Measurements from ENCODE around the gene CAMTA1. TPM values are rescaled to one million over a fixed set of nuclear protein-coding genes. Genes with fewer than 3 reads are reported as not detected.

CAMTA1 gene
- total RNA-seq, 1 donor from 2014 or later: 160 TPM

DNA sequence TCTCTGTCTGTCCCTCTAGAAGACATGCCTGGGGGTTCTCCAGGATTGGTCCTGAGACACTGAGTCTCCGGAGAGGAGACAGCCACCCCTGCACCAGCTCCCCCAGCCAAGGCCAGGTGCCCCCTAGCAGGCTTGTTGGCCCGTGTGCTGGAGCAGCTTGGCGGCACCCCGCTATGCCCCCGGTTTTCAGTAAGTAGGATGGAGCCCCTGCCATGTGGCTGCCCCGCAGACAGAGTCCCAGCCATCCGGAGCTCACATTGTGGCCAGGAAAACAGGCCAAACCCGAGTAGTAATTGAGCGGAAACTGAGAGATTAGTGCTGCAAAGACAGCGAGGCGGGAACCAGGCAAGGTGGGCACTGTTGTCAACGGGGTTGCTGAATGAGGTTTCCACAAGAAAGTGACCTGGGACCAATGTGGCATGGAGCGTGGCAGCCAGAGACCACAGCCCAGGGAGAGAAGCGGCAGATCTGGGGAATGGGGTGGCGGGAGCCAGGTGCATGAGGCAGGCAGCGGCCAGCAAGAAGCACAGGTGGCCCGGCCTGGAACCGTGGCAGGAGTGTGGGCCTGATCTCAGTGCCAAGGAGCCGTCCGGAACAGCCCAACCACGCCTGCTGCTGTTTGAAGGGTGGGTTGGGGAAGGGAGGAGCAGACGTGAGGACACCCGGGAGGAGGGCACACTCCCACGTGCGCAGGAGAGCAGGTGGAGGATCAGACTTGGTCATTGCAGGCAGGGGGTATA lies 848.4 kb downstream of the CAMTA1 start:
- H3K27me3 ChIP-seq (ENCODE audit: low read depth): peaks cover 9% of the 10 kb centered on the region
- H3K36me3 ChIP-seq: no peaks in the 10 kb centered on the region
- intact Hi-C loops (cut with micrococcal nuclease): no loop called here
- no peak for DNase-seq
- H3K9me3 ChIP-seq (replicated peaks): no peaks in the 10 kb centered on the region
- no peak overlapping the region for H3K4me3 ChIP-seq
- H3K4me1 ChIP-seq: peaks cover 8% of the 10 kb centered on the region
- TF ChIP-seq, protein P1, sequence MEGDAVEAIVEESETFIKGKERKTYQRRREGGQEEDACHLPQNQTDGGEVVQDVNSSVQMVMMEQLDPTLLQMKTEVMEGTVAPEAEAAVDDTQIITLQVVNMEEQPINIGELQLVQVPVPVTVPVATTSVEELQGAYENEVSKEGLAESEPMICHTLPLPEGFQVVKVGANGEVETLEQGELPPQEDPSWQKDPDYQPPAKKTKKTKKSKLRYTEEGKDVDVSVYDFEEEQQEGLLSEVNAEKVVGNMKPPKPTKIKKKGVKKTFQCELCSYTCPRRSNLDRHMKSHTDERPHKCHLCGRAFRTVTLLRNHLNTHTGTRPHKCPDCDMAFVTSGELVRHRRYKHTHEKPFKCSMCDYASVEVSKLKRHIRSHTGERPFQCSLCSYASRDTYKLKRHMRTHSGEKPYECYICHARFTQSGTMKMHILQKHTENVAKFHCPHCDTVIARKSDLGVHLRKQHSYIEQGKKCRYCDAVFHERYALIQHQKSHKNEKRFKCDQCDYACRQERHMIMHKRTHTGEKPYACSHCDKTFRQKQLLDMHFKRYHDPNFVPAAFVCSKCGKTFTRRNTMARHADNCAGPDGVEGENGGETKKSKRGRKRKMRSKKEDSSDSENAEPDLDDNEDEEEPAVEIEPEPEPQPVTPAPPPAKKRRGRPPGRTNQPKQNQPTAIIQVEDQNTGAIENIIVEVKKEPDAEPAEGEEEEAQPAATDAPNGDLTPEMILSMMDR (IDR thresholded peaks at IDR 0.05; ENCODE audit: borderline replicate concordance): no peak
- no peak overlapping the region for H3K27ac ChIP-seq (replicated peaks)

DNA sequence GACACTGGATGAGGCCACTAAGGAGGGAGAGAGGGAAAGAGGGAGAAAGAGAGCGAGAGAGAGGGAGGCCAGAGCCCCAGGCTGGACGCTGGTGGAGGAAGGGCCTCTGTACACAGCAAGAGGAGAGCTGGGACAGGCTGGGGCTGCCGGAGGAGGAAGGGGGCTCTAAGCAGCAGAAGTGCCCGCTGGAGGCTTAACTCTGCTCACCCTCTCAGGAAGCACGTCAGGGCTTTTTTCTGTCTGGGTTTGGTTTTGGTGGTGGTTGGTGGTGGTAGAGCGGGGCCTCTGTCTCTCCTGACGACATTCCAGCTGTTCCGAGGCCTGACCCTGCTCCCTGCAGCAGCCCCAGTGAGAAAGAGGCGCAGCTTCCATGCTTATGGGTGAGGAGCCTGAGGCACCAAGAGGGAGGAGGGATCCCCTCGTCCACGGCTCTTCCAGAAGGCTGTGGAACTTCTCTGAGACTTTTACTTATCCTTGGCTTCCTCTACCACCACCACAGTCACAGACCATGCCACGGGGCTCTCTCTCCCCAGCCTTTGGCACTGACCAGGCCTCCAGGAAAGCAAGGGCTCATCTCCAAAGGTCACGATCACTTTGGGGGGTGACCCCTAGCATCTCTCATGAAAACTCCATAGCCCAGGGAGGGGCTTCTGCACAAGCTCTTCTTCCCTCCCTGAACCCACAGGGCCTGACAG lies 849.4 kb downstream of the CAMTA1 start:
- TF ChIP-seq, protein P1 (IDR thresholded peaks at IDR 0.05; ENCODE audit: borderline replicate concordance): no peak
- Histone ChIP-seq H3K36me3 (no peaks in the 10 kb centered on the region), H3K4me3 (no peak overlapping the region), H3K27me3 (ENCODE audit: low read depth) (peaks cover 9% of the 10 kb centered on the region), H3K9me3 (replicated peaks) (no peaks in the 10 kb centered on the region), H3K27ac (replicated peaks) (no peak overlapping the region), H3K4me1 (no peaks in the 10 kb centered on the region)
- intact Hi-C loops (cut with micrococcal nuclease): no loop called here
- DNase-seq: no peak

DNA sequence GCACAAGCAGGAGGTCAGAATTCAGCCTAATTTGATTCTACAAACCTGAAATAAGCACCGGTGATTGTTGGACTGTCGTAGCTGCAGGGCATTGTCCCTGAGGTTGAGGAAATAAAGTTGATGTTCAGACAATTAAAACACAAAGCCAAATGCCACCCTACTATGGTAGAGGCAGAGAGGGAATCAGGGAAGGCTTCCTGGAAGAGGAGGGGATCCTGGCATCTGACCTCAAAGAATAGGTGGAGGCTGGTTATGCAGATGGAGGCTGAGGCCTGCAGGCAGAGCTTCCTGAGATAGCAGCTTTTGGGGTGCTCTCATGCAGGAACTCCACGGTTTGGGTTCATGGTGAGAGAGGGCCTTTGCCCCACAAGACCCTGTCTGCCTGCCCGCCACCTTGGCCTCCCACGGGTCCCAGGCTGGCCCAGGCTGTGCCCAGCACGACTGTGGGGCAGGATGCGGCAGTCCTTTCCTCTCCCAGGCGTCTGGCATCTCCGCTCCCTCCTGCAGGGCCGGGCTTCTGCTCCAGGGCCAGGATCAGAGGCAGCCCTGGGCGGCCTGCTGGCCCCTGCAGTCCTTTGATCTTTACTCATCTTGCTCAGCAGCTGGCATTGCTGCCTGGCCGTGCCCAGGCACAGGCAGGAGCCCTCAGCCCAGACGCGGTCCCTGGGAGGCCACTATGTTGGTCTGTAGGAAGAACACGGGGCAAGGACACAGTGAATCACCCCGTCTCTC lies 851.7 kb downstream of the CAMTA1 start:
- no peak for DNase-seq
- Histone ChIP-seq H3K36me3 (no peaks in the 10 kb centered on the region), H3K27me3 (ENCODE audit: low read depth) (peaks cover 9% of the 10 kb centered on the region), H3K4me3 (no peak overlapping the region), H3K27ac (replicated peaks) (no peak overlapping the region), H3K4me1 (peaks cover 3% of the 10 kb centered on the region), H3K9me3 (replicated peaks) (no peaks in the 10 kb centered on the region)
- TF ChIP-seq, protein P1 (IDR thresholded peaks at IDR 0.05; ENCODE audit: borderline replicate concordance): no peak
- intact Hi-C loops (cut with micrococcal nuclease): no loop called here

DNA sequence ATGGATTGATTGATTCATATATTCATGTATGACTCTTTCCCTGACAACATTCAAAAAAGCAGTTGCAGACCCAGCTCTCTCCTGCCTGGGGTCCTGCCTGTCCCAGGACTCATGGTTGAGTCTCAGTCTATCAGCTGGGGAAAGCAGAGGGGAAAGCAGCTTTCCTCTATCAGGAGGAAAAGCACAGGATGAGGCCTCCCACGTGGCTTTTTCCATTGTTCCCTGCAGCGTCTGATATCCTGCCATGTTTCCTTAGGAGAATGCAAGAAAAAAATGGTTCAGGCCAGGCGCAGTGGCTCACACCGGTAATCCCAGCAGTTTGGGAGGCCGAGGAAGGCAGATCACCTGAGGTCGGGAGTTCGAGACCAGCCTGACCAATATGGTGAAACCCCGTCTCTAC lies 852.8 kb downstream of the CAMTA1 start:
- TF ChIP-seq, protein P1 (IDR thresholded peaks at IDR 0.05; ENCODE audit: borderline replicate concordance): no peak
- DNase-seq: no peak
- H3K9me3 ChIP-seq (replicated peaks): no peaks in the 10 kb centered on the region

DNA sequence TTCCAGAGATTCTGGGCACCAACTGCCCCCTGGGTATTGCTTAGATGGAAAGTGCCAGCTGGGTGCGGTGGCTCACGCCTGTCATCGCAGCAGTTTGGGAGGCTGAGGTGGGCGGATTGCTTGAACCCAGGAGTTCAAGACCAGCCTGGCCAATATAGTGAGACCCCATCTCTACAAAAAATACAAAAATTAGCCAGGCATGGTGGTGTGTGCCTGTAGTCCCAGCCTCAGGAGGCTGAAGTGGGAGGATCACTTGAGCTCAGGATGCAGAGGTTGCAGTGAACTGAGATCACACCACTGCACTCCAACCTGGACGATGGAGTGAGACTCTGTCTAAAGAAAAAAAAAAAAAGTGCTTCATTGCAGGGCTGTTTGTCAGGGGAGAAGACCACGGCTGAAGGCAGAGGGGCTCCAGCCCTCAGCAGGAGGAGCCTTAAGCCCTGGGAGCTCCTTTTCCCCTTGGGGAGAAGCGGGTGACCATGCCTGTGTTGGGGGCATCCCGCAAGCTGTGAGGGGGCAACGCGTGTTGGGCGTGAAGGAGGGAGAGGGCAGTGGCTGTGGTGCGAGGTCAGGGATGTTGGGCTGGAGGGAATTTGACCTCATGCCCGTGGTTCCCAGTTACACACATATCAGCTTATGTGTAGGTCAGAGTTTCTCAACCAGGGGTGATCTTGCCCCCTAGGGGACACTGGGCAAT lies 854.3 kb downstream of the CAMTA1 start:
- Histone ChIP-seq H3K4me3 (no peak overlapping the region), H3K36me3 (no peaks in the 10 kb centered on the region), H3K27ac (replicated peaks) (no peak overlapping the region), H3K27me3 (ENCODE audit: low read depth) (no peaks in the 10 kb centered on the region), H3K9me3 (replicated peaks) (peaks cover 4% of the 10 kb centered on the region), H3K4me1 (peaks cover 11% of the 10 kb centered on the region)
- TF ChIP-seq, protein P1 (IDR thresholded peaks at IDR 0.05; ENCODE audit: borderline replicate concordance): no peak
- no peak for DNase-seq
- intact Hi-C loops (cut with micrococcal nuclease): no loop called here

More for the DNA sequence above, 852.8 kb downstream of the CAMTA1 start:
- H3K4me3 ChIP-seq: no peak overlapping the region
- intact Hi-C loops (cut with micrococcal nuclease): no loop called here
- H3K27me3 ChIP-seq (ENCODE audit: low read depth): no peaks in the 10 kb centered on the region
- no peak overlapping the region for H3K27ac ChIP-seq (replicated peaks)
- H3K4me1 ChIP-seq: peaks cover 9% of the 10 kb centered on the region
- H3K36me3 ChIP-seq: no peaks in the 10 kb centered on the region

All from left ventricle myocardium inferior (tissue), 1 donor.